Tibial nerve (tissue), 4 donors: ENCODE measurements around the gene TP53AIP1. TPM values are rescaled to one million over a fixed set of nuclear protein-coding genes. Genes with fewer than 3 reads are reported as not detected.
A peak's percentile ranks its signal among the peaks of the same experiment; 100 is the strongest.

Experiments
- DNase-seq, 2 donors: peaks; one replicate each; pipeline ENCODE4 v3.0.0-alpha.2; 2019; ENCODE audit warnings: low spot score in 2 of 2
- H3K27ac ChIP-seq, 4 donors: fragments of 200-600 bp; sonication (generic) in 3 of 4; one replicate each; pipeline ENCODE4 v1.5.1; 2017 to 2019; ENCODE audit warnings: mild to moderate bottlenecking in 1 of 4
- H3K27me3 ChIP-seq, 2 donors: fragments of 200-600 bp; sonication (generic) in 1 of 2; one replicate each; pipeline versions ENCODE4 v1.5.1 to v1.6.0; 2017 to 2019
- H3K36me3 ChIP-seq, 3 donors: fragments of 200-600 bp; sonication (generic); one replicate each; pipeline ENCODE4 v1.5.1; 2018 to 2019
- H3K4me1 ChIP-seq, 4 donors: fragments of 200-600 bp; sonication (generic) in 3 of 4; one replicate each; pipeline ENCODE4 v1.5.1; 2017 to 2019
- H3K4me3 ChIP-seq, 4 donors: fragments of 200-600 bp; sonication (generic) in 3 of 4; one replicate each; pipeline ENCODE4 v1.5.1; 2017 to 2019; ENCODE audit warnings: mild to moderate bottlenecking in 1 of 4, moderate library complexity in 1 of 4
- H3K9me3 ChIP-seq, 4 donors: fragments of 200-600 bp; sonication (generic) in 3 of 4; one replicate each; pipeline ENCODE4 v1.5.1; 2017 to 2019
- CTCF ChIP-seq, 5 experiments: fragments of 200-600 bp in 3 of 5; fragments of 450-650 bp in 2 of 5; sonication (generic) in 3 of 5; IDR thresholded peaks; one replicate each; pipeline ENCODE4 v1.5.1; 2016 to 2019; ENCODE audit warnings: antibody characterized with exemption in 5 of 5, mild to moderate bottlenecking in 3 of 5, moderate library complexity in 2 of 5
- EP300 ChIP-seq, 2 donors: sonication (generic); formaldehyde crosslinking; IDR thresholded peaks; one replicate each; pipeline ENCODE4 v1.6.1; 2017; ENCODE audit warnings: antibody characterized with exemption in 2 of 2, mild to moderate bottlenecking in 1 of 2
- POLR2A ChIP-seq, 2 donors: fragments of 450-650 bp; IDR thresholded peaks; one replicate each; pipeline ENCODE4 v1.6.1; 2017; ENCODE audit warnings: antibody characterized with exemption in 2 of 2, mild to moderate bottlenecking in 2 of 2, moderate library complexity in 2 of 2
- WGBS, 2 donors: methylation state at CpG; one replicate each; pipeline ENCODE4 v1.1.5; 2018; 5-methylcytosine and 5-hydroxymethylcytosine counted together
- total RNA-seq, 4 donors: library from RNA; depleted of rRNA; stranded (reverse); fragments of >200 nt; gene quantifications; one replicate each; pipeline ENCODE4 v1.1.0, GENCODE V29; 2016

The TP53AIP1 gene
- total RNA-seq, 4 donors from 2014 or later: not detected

- 0 to 1% methylated on average over 30 to 64 of the region's 85 CpGs for whole genome bisulfite sequencing, 2 donors
- no peak for TF ChIP-seq EP300 (IDR thresholded peaks at IDR 0.05)
- no peak for TF ChIP-seq POLR2A (IDR thresholded peaks at IDR 0.05)
- no peak for TF ChIP-seq CTCF (IDR thresholded peaks at IDR 0.05)
- no peaks in the 10 kb centered on the region for H3K9me3 ChIP-seq
- H3K4me3 ChIP-seq: peak within 1 kb of the TSS; percentile 26 to 63 (median 56)
- H3K36me3 ChIP-seq: no peaks in the 10 kb centered on the region
- peak within 1 kb of the TSS in 2 of 4 donors; percentile 28 to 60 for H3K27ac ChIP-seq
- peaks cover 0 to 41% of the 10 kb centered on the region in 2 donors for H3K27me3 ChIP-seq
- DNase-seq: no peak
- H3K4me1 ChIP-seq: peaks cover 0 to 19% (median 10%) of the 10 kb centered on the region in 4 donors
Measured at GRCh38 chr11:128890543-128891368, 51.9 kb downstream of the TP53AIP1 start, which contains the start of gene KCNJ5. Gene KCNJ5, plus strand, starts transcription at chr11:128891356. Its CDS starts 19,918 bp downstream, at chr11:128911274.

GRCh38 chr11:128890216-128890542, 52.5 kb downstream of the TP53AIP1 start:
- Histone ChIP-seq H3K4me1 (peaks cover 0 to 19% (median 10%) of the 10 kb centered on the region in 4 donors), H3K4me3 (peak overlapping the region in 3 of 4 donors; percentile 26 to 62 (median 49)), H3K36me3 (no peaks in the 10 kb centered on the region), H3K27ac (no peak overlapping the region), H3K27me3 (peaks cover 0 to 41% of the 10 kb centered on the region in 2 donors), H3K9me3 (no peaks in the 10 kb centered on the region)
- TF ChIP-seq POLR2A (IDR thresholded peaks at IDR 0.05): no peak
- no peak for TF ChIP-seq EP300 (IDR thresholded peaks at IDR 0.05)
- no peak for TF ChIP-seq CTCF (IDR thresholded peaks at IDR 0.05)
- DNase-seq: no peak
- 16 to 35% methylated on average over 9 of the region's 9 CpGs for WGBS, 2 donors

GRCh38 chr11:128889657-128890213, 52.9 kb downstream of the TP53AIP1 start:
- H3K4me3 ChIP-seq: no peak overlapping the region
- WGBS, 2 donors: 73 to 88% methylated on average over 7 to 8 of the region's 8 CpGs
- no peak overlapping the region for H3K27ac ChIP-seq
- peaks cover 0 to 41% of the 10 kb centered on the region in 2 donors for H3K27me3 ChIP-seq
- H3K36me3 ChIP-seq: no peaks in the 10 kb centered on the region
- TF ChIP-seq EP300 (IDR thresholded peaks at IDR 0.05): no peak
- TF ChIP-seq CTCF (IDR thresholded peaks at IDR 0.05): no peak
- TF ChIP-seq POLR2A (IDR thresholded peaks at IDR 0.05): no peak
- DNase-seq: no peak
- H3K9me3 ChIP-seq: no peaks in the 10 kb centered on the region
- peaks cover 0 to 19% (median 10%) of the 10 kb centered on the region in 4 donors for H3K4me1 ChIP-seq

- Histone ChIP-seq H3K36me3 (no peaks in the 10 kb centered on the region), H3K4me1 (peaks cover 0 to 19% (median 10%) of the 10 kb centered on the region in 4 donors), H3K9me3 (no peaks in the 10 kb centered on the region), H3K27ac (no peak overlapping the region), H3K27me3 (peaks cover 0 to 41% of the 10 kb centered on the region in 2 donors), H3K4me3 (no peak overlapping the region)
- TF ChIP-seq CTCF (IDR thresholded peaks at IDR 0.05): no peak
- no peak for TF ChIP-seq EP300 (IDR thresholded peaks at IDR 0.05)
- TF ChIP-seq POLR2A (IDR thresholded peaks at IDR 0.05): no peak
- WGBS, 2 donors: 65 to 74% methylated on average over 15 of the region's 15 CpGs
- DNase-seq: no peak
Measured at GRCh38 chr11:128888034-128888985, 54.4 kb downstream of the TP53AIP1 start.
